GM23338 (cell line): ENCODE measurements around the gene TMTC4. TPM values are rescaled to one million over a fixed set of nuclear protein-coding genes. Genes with fewer than 3 reads are reported as not detected.

Source experiments
- ATAC-seq: fragments of 200-7000 bp; cut with Tn5 transposase; 3 replicates; pipeline ENCODE4 v1.9.1; 2020
- DNase-seq: peaks from one replicate; pipeline ENCODE4 v3.0.0-alpha.2; 2015; ENCODE audit warnings: low spot score
- H2AFZ ChIP-seq: fragments of 200-600 bp; sonication (generic); 2 replicates; pipeline ENCODE4 v1.8.0; 2016; ENCODE audit warnings: antibody characterized with exemption, mild to moderate bottlenecking, moderate library complexity
- H3F3A ChIP-seq: fragments of 200-600 bp; sonication (generic); replicated peaks from 2 replicates; pipeline ENCODE4 v1.8.0; 2017; ENCODE audit warnings: antibody characterized with exemption, mixed run types, low read depth
- H3K27ac ChIP-seq: fragments of 200-600 bp; sonication (generic); 2 replicates; pipeline ENCODE4 v1.6.1; 2016; ENCODE audit warnings: low read depth
- H3K27me3 ChIP-seq: fragments of 200-600 bp; sonication (generic); 2 replicates; pipeline ENCODE4 v1.8.0; 2016; ENCODE audit warnings: mild to moderate bottlenecking, mixed run types, moderate library complexity; ENCODE audit not compliant: insufficient read depth
- H3K36me3 ChIP-seq: fragments of 200-600 bp; sonication (generic); 2 replicates; pipeline ENCODE4 v1.8.0; 2016; ENCODE audit warnings: mild to moderate bottlenecking; ENCODE audit not compliant: insufficient read depth
- H3K4me1 ChIP-seq: fragments of 200-600 bp; sonication (generic); 2 replicates; pipeline ENCODE4 v1.8.0; 2016; ENCODE audit warnings: mild to moderate bottlenecking, moderate library complexity; ENCODE audit not compliant: insufficient read depth
- H3K4me2 ChIP-seq: fragments of 200-600 bp; sonication (generic); 2 replicates; pipeline ENCODE4 v1.7.1; 2017; ENCODE audit warnings: mixed run types
- H3K4me3 ChIP-seq: fragments of 200-600 bp; sonication (generic); 2 replicates; pipeline ENCODE4 v1.6.1; 2016; ENCODE audit warnings: mixed run types
- H3K79me2 ChIP-seq: fragments of 200-600 bp; sonication (generic); replicated peaks from 2 replicates; pipeline ENCODE4 v1.8.0; 2017; ENCODE audit warnings: mild to moderate bottlenecking; ENCODE audit not compliant: insufficient read depth
- H3K9me2 ChIP-seq: fragments of 200-600 bp; sonication (generic); 2 replicates; pipeline ENCODE4 v1.8.0; 2017; ENCODE audit not compliant: insufficient read depth
- H4K20me1 ChIP-seq: fragments of 200-600 bp; sonication (generic); replicated peaks from 2 replicates; pipeline ENCODE4 v1.8.0; 2017; ENCODE audit warnings: mild to moderate bottlenecking; ENCODE audit not compliant: insufficient read depth
- H3K27ac Mint-ChIP-seq: 2 replicates; pipeline ENCODE4 v1.8.0; 2020; ENCODE audit warnings: inconsistent platforms, mild to moderate bottlenecking, moderate library complexity, mixed read lengths
- H3K27me3 Mint-ChIP-seq: 3 replicates; pipeline ENCODE4 v1.8.0; 2022; ENCODE audit warnings: low read depth, mild to moderate bottlenecking, moderate library complexity, mixed read lengths, inconsistent platforms; ENCODE audit not compliant: insufficient read depth, poor library complexity
- H3K36me3 Mint-ChIP-seq: 3 replicates; pipeline ENCODE4 v1.8.0; 2021; ENCODE audit warnings: low read depth, mild to moderate bottlenecking, inconsistent platforms, moderate library complexity, mixed read lengths
- H3K4me1 Mint-ChIP-seq: 3 replicates; pipeline ENCODE4 v1.8.0; 2020; ENCODE audit warnings: mild to moderate bottlenecking, inconsistent platforms, mixed read lengths
- H3K4me3 Mint-ChIP-seq: 3 replicates; pipeline ENCODE4 v1.8.0; 2021; ENCODE audit warnings: moderate library complexity, mild to moderate bottlenecking, inconsistent platforms, mixed read lengths
- H3K9me3 Mint-ChIP-seq: 3 replicates; pipeline ENCODE4 v1.8.0; 2020; ENCODE audit warnings: moderate library complexity, mild to moderate bottlenecking, inconsistent platforms, mixed read lengths
- CREB1 ChIP-seq: fragments of 250-450 bp; sonication (Bioruptor Pico); IDR thresholded peaks from 2 replicates; pipeline ENCODE4 v1.5.0; 2020; ENCODE audit warnings: low read depth, mild to moderate bottlenecking, moderate library complexity
- CTCF ChIP-seq, 2 experiments: fragments of 200-600 bp in 1 of 2; sonication (generic) in 1 of 2; conservative IDR thresholded peaks; 2 replicates each; pipeline versions ENCODE4 v1.5.1 to v1.6.1; 2016 to 2017; ENCODE audit warnings: antibody characterized with exemption in 2 of 2, low read depth in 2 of 2, mild to moderate bottlenecking in 2 of 2, moderate library complexity in 1 of 2
- ETS1 ChIP-seq: IDR thresholded peaks from 2 replicates; pipeline ENCODE4 v1.6.1; 2016; ENCODE audit warnings: antibody characterized with exemption
- EZH2 ChIP-seq: fragments of 200-600 bp; sonication (generic); IDR thresholded peaks from one replicate; pipeline ENCODE4 v1.8.0; 2017; ENCODE audit warnings: antibody characterized with exemption, mild to moderate bottlenecking, low read depth; ENCODE audit not compliant: unreplicated experiment
- EZH2phosphoT487 ChIP-seq: fragments of 200-600 bp; sonication (generic); IDR thresholded peaks from one replicate; pipeline ENCODE4 v1.8.1; 2018; ENCODE audit warnings: antibody characterized with exemption; ENCODE audit not compliant: unreplicated experiment
- JUNB ChIP-seq: IDR thresholded peaks from one replicate; pipeline ENCODE4 v1.6.1; 2016; ENCODE audit warnings: antibody characterized with exemption; ENCODE audit not compliant: unreplicated experiment
- NANOG ChIP-seq: IDR thresholded peaks from 2 replicates; pipeline ENCODE4 v1.6.1; 2016; ENCODE audit warnings: antibody characterized with exemption, borderline replicate concordance
- POLR2AphosphoS5 ChIP-seq: IDR thresholded peaks from 2 replicates; pipeline ENCODE4 v1.6.1; 2016; ENCODE audit warnings: antibody characterized with exemption, low read depth
- REST ChIP-seq: IDR thresholded peaks from one replicate; pipeline ENCODE4 v1.6.1; 2018; ENCODE audit warnings: antibody characterized with exemption; ENCODE audit not compliant: unreplicated experiment
- STAT1 ChIP-seq: IDR thresholded peaks from one replicate; pipeline ENCODE4 v1.6.1; 2016; ENCODE audit warnings: antibody characterized with exemption; ENCODE audit not compliant: unreplicated experiment
- ZNF114 ChIP-seq: fragments of 250-450 bp; sonication (Bioruptor Pico); IDR thresholded peaks from 2 replicates; pipeline ENCODE4 v1.5.0; 2020; ENCODE audit warnings: mild to moderate bottlenecking, moderate library complexity
- ZNF331 ChIP-seq: fragments of 250-450 bp; sonication (Bioruptor Pico); IDR thresholded peaks from 2 replicates; pipeline ENCODE4 v1.5.0; 2020; ENCODE audit warnings: low read depth, mild to moderate bottlenecking, moderate library complexity
- ZNF462 ChIP-seq: fragments of 250-450 bp; sonication (Bioruptor Pico); IDR thresholded peaks from 2 replicates; pipeline ENCODE4 v1.5.0; 2020; ENCODE audit warnings: mild to moderate bottlenecking, moderate library complexity
- polyA plus RNA-seq: library from polyadenylated mRNA; unstranded; fragments of >200 nt; fragmentation: Nextera tagmentation; extraction: Ambion mirVana; gene quantifications from 2 replicates; pipeline ENCODE4 v1.2.1, GENCODE V29; 2016
- total RNA-seq: library from RNA; depleted of rRNA; stranded (reverse); fragments of >200 nt; shearing (Covaris generic); gene quantifications from 2 replicates; pipeline ENCODE4 v1.2.3, GENCODE V29; 2014

The TMTC4 gene
- total and polyA plus RNA-seq, 2 experiments from 2014 or later = 21.9 to 50.0 TPM

- Histone ChIP-seq H4K20me1 (no peaks in the 10 kb centered on the region), H3K79me2 (no peaks in the 10 kb centered on the region), H2AFZ (no peak overlapping the region), H3K27ac (no peak overlapping the region), H3K4me2 (no peak overlapping the region), H3K27me3 (no peaks in the 10 kb centered on the region), H3K4me1 (no peaks in the 10 kb centered on the region), H3K9me2 (no peaks in the 10 kb centered on the region), H3K4me3 (no peak overlapping the region), H3F3A (no peaks in the 10 kb centered on the region; the same call in 1 of the 2 replicates), H3K36me3 (no peaks in the 10 kb centered on the region; the same call in 1 of the 2 replicates)
- Mint-ChIP-seq H3K27me3 (no peaks in the 10 kb centered on the region), H3K4me3 (no peak overlapping the region), H3K9me3 (no peaks in the 10 kb centered on the region), H3K4me1 (peaks cover 8% of the 10 kb centered on the region; the same call in 2 of the 3 replicates), H3K36me3 (peaks cover 11% of the 10 kb centered on the region), H3K27ac (no peak overlapping the region)
- no peak for DNase-seq
- TF ChIP-seq JUNB (no peak), STAT1 (no peak), ZNF114 (no peak), CTCF (conservative IDR thresholded peaks at IDR 0.05; ENCODE audit: low read depth in 2 of 2) (no peak), NANOG (no peak), POLR2AphosphoS5 (no peak), ZNF462 (no peak), CREB1 (no peak), REST (no peak), ZNF331 (no peak), EZH2phosphoT487 (no peak), ETS1 (no peak), EZH2 (no peak)
- ATAC-seq = no peak
Measured at GRCh38 chr13:100608906-100609305, 65.7 kb downstream of the TMTC4 start.
